HUES6 (cell line): Measurements from ENCODE around the gene SPPL2A.

Source experiments
- H3K27ac ChIP-seq: 2 replicates; pipeline ENCODE4 v1.7.0; 2013; ENCODE audit warnings: low read depth, mild to moderate bottlenecking, low read length, inconsistent platforms
- H3K27me3 ChIP-seq: 2 replicates; pipeline ENCODE4 v1.6.1; 2013; ENCODE audit warnings: low read length; ENCODE audit not compliant: control insufficient read depth, insufficient read depth
- H3K36me3 ChIP-seq: 2 replicates; pipeline ENCODE4 v1.6.1; 2013; ENCODE audit warnings: low read length; ENCODE audit not compliant: control insufficient read depth, insufficient read depth
- H3K4me1 ChIP-seq: 2 replicates; pipeline ENCODE4 v1.6.1; 2013; ENCODE audit warnings: low read length; ENCODE audit not compliant: control insufficient read depth, insufficient read depth
- H3K4me3 ChIP-seq: 2 replicates; pipeline ENCODE4 v1.5.1; 2013; ENCODE audit warnings: low read depth, low read length
- H3K9ac ChIP-seq: one replicate; pipeline ENCODE4 v1.6.1; 2013; ENCODE audit warnings: mild to moderate bottlenecking, low read length
- H3K9me3 ChIP-seq: 2 replicates; pipeline ENCODE4 v1.6.1; 2013; ENCODE audit warnings: low read depth, low read length; ENCODE audit not compliant: control insufficient read depth, insufficient read depth

Gene SPPL2A

GRCh38 chr15:50686469-50687301 lies 78.8 kb downstream of the SPPL2A start, which contains the start of gene TRPM7:
Gene TRPM7 (minus strand): TSS chr15:50686797. CDS start chr15:50686533, 264 bp downstream.
- Histone ChIP-seq H3K27ac (peak within 1 kb of the TSS; percentile 74), H3K4me3 (peak within 1 kb of the TSS; percentile 73), H3K4me1 (peaks cover 7% of the 10 kb centered on the region; the same call in 1 of the 2 replicates), H3K27me3 (no peaks in the 10 kb centered on the region), H3K9me3 (no peaks in the 10 kb centered on the region), H3K36me3 (no peaks in the 10 kb centered on the region), H3K9ac (peak within 1 kb of the TSS; percentile 89)

GRCh38 chr15:50685976-50686468 lies 79.5 kb downstream of the SPPL2A start:
- H3K4me3 ChIP-seq, result peak overlapping the region; percentile 73
- H3K27me3 ChIP-seq, result no peaks in the 10 kb centered on the region
- peak overlapping the region; percentile 89 for H3K9ac ChIP-seq
- peaks cover 7% of the 10 kb centered on the region; the same call in 1 of the 2 replicates for H3K4me1 ChIP-seq
- H3K27ac ChIP-seq, result peak overlapping the region; percentile 74
- H3K36me3 ChIP-seq, result no peaks in the 10 kb centered on the region
- H3K9me3 ChIP-seq, result no peaks in the 10 kb centered on the region

- H3K36me3 ChIP-seq, result no peaks in the 10 kb centered on the region
- H3K9me3 ChIP-seq, result no peaks in the 10 kb centered on the region
- peak overlapping the region; percentile 73 for H3K4me3 ChIP-seq
- H3K4me1 ChIP-seq, result peaks cover 7% of the 10 kb centered on the region; the same call in 1 of the 2 replicates
- H3K9ac ChIP-seq, result peak overlapping the region; percentile 89
- H3K27me3 ChIP-seq, result no peaks in the 10 kb centered on the region
- peak overlapping the region; percentile 74; the same call in 1 of the 2 replicates for H3K27ac ChIP-seq
Measured at GRCh38 chr15:50685191-50685975, 80.1 kb downstream of the SPPL2A start.

- no peak overlapping the region for H3K4me3 ChIP-seq
- H3K27ac ChIP-seq, result no peak overlapping the region
- no peaks in the 10 kb centered on the region; the same call in 1 of the 2 replicates for H3K4me1 ChIP-seq
- H3K36me3 ChIP-seq, result no peaks in the 10 kb centered on the region
- no peaks in the 10 kb centered on the region for H3K27me3 ChIP-seq
- H3K9me3 ChIP-seq, result no peaks in the 10 kb centered on the region
- H3K9ac ChIP-seq, result no peak overlapping the region
Measured at GRCh38 chr15:50681467-50681866, 84.0 kb downstream of the SPPL2A start.

- H3K27me3 ChIP-seq, result no peaks in the 10 kb centered on the region
- H3K9me3 ChIP-seq, result no peaks in the 10 kb centered on the region
- H3K4me3 ChIP-seq, result no peak overlapping the region
- no peaks in the 10 kb centered on the region for H3K4me1 ChIP-seq
- H3K27ac ChIP-seq, result no peak overlapping the region
- peaks cover 23% of the 10 kb centered on the region for H3K36me3 ChIP-seq
- H3K9ac ChIP-seq, result no peak overlapping the region
Measured at GRCh38 chr15:50676799-50677483, 88.6 kb downstream of the SPPL2A start.

GRCh38 chr15:50675535-50676144 lies 89.9 kb downstream of the SPPL2A start:
- Histone ChIP-seq H3K4me3 (no peak overlapping the region), H3K9me3 (no peaks in the 10 kb centered on the region), H3K27ac (no peak overlapping the region), H3K9ac (no peak overlapping the region), H3K4me1 (no peaks in the 10 kb centered on the region), H3K36me3 (peaks cover 25% of the 10 kb centered on the region), H3K27me3 (no peaks in the 10 kb centered on the region)

- H3K4me1 ChIP-seq, result no peaks in the 10 kb centered on the region
- peaks cover 30% of the 10 kb centered on the region for H3K36me3 ChIP-seq
- H3K9me3 ChIP-seq, result no peaks in the 10 kb centered on the region
- H3K9ac ChIP-seq, result no peak overlapping the region
- no peaks in the 10 kb centered on the region for H3K27me3 ChIP-seq
- H3K4me3 ChIP-seq, result no peak overlapping the region
- H3K27ac ChIP-seq, result no peak overlapping the region
Measured at GRCh38 chr15:50670115-50670514, 95.4 kb downstream of the SPPL2A start.

- H3K27ac ChIP-seq, result no peak overlapping the region
- no peak overlapping the region for H3K9ac ChIP-seq
- no peaks in the 10 kb centered on the region for H3K27me3 ChIP-seq
- H3K9me3 ChIP-seq, result no peaks in the 10 kb centered on the region
- no peak overlapping the region for H3K4me3 ChIP-seq
- no peaks in the 10 kb centered on the region for H3K4me1 ChIP-seq
- peaks cover 31% of the 10 kb centered on the region for H3K36me3 ChIP-seq
Measured at GRCh38 chr15:50669611-50670010, 95.9 kb downstream of the SPPL2A start.

GRCh38 chr15:50665938-50666337 lies 99.6 kb downstream of the SPPL2A start:
- Histone ChIP-seq H3K4me3 (no peak overlapping the region), H3K27me3 (no peaks in the 10 kb centered on the region), H3K27ac (no peak overlapping the region), H3K36me3 (peaks cover 33% of the 10 kb centered on the region), H3K9me3 (no peaks in the 10 kb centered on the region), H3K4me1 (no peaks in the 10 kb centered on the region), H3K9ac (no peak overlapping the region)

- H3K36me3 ChIP-seq, result peaks cover 59% of the 10 kb centered on the region
- H3K27ac ChIP-seq, result no peak overlapping the region
- H3K9ac ChIP-seq, result no peak overlapping the region
- H3K4me3 ChIP-seq, result no peak overlapping the region
- no peaks in the 10 kb centered on the region for H3K27me3 ChIP-seq
- peaks cover 8% of the 10 kb centered on the region; the same call in 1 of the 2 replicates for H3K4me1 ChIP-seq
- no peaks in the 10 kb centered on the region for H3K9me3 ChIP-seq
Measured at GRCh38 chr15:50655555-50655954, 110.0 kb downstream of the SPPL2A start.
